Caco-2 (cell line): ENCODE results near the gene LRRC2. TPM values are rescaled to one million over a fixed set of nuclear protein-coding genes. Genes with fewer than 3 reads are reported as not detected.

Experiments used
- BruUV-seq: library from RNA; stranded (reverse); fragments of 400-500 nt; replicated peaks from 2 replicates; lab custom pipeline; 2021; lab: Mats Ljungman, UMichigan
- CTCF ChIA-PET: fragments of 300-600 bp; sonication (Branson Sonifier 250); formaldehyde crosslinking; loops from one replicate; lab custom pipeline; 2022; ENCODE audit warnings: antibody characterized with exemption; lab: Charles Lee
- POLR2A ChIA-PET: fragments of 300-600 bp; sonication (Branson Sonifier 250); formaldehyde crosslinking; loops from one replicate; lab custom pipeline; 2022; ENCODE audit warnings: antibody characterized with exemption; lab: Charles Lee
- DNase-seq, 2 experiments: peaks; one replicate each; pipeline versions ENCODE4 v3.0.0 to v3.0.0-alpha.2; 2020 to 2022
- H3K27me3 ChIP-seq: replicated peaks from 2 replicates; pipeline ENCODE4 v1.6.0; 2011; ENCODE audit warnings: low read length; ENCODE audit not compliant: control insufficient read depth, insufficient read depth
- H3K36me3 ChIP-seq: 2 replicates; pipeline ENCODE4 v1.5.1; 2011; ENCODE audit warnings: low read length; ENCODE audit not compliant: control insufficient read depth, insufficient read depth
- H3K4me1 ChIP-seq: fragments of 250-450 bp; sonication (Bioruptor Pico); 2 replicates; pipeline ENCODE4 v1.5.1; 2020; ENCODE audit warnings: mild to moderate bottlenecking
- H3K4me3 ChIP-seq: 2 replicates; pipeline ENCODE4 v1.5.1; 2011; ENCODE audit warnings: low read depth, mild to moderate bottlenecking, control low read depth, low read length
- H3K9me3 ChIP-seq: fragments of 250-450 bp; sonication (Bioruptor Pico); 2 replicates; pipeline ENCODE4 v1.5.1; 2020; ENCODE audit warnings: mild to moderate bottlenecking, moderate library complexity
- H3K27ac Mint-ChIP-seq: one replicate; pipeline ENCODE4 v1.8.0; 2022; ENCODE audit warnings: mixed read lengths; ENCODE audit not compliant: unreplicated experiment
- H3K27me3 Mint-ChIP-seq: one replicate; pipeline ENCODE4 v1.8.0; 2022; ENCODE audit warnings: mixed read lengths; ENCODE audit not compliant: insufficient read depth, unreplicated experiment
- H3K36me3 Mint-ChIP-seq: one replicate; pipeline ENCODE4 v1.8.0; 2022; ENCODE audit warnings: mild to moderate bottlenecking, mixed read lengths; ENCODE audit not compliant: insufficient read depth, unreplicated experiment
- H3K4me1 Mint-ChIP-seq: one replicate; pipeline ENCODE4 v1.8.0; 2022; ENCODE audit warnings: low read depth, mixed read lengths; ENCODE audit not compliant: unreplicated experiment
- H3K4me3 Mint-ChIP-seq: one replicate; pipeline ENCODE4 v1.8.0; 2022; ENCODE audit warnings: mild to moderate bottlenecking, moderate library complexity, mixed read lengths; ENCODE audit not compliant: unreplicated experiment
- H3K9me3 Mint-ChIP-seq: one replicate; pipeline ENCODE4 v1.8.0; 2022; ENCODE audit warnings: mixed read lengths; ENCODE audit not compliant: unreplicated experiment
- CTCF ChIP-seq, 2 experiments: fragments of 200-600 bp in 1 of 2; IDR thresholded peaks; 1 replicate in 1 of 2; 2 replicates in 1 of 2; pipeline versions ENCODE4 v1.5.1 to v1.8.0; 2011 to 2022; ENCODE audit warnings: antibody characterized with exemption in 1 of 2, control low read depth in 1 of 2, inconsistent platforms in 1 of 2, low read depth in 1 of 2, low read length in 1 of 2, mild to moderate bottlenecking in 1 of 2, moderate library complexity in 1 of 2; ENCODE audit not compliant: insufficient read depth in 1 of 2, severe bottlenecking in 1 of 2, unreplicated experiment in 1 of 2
- intact Hi-C: fragments of 100-400 bp; cut with micrococcal nuclease; formaldehyde crosslinking; loops from one replicate; pipeline ENCODE4 v1.10.0; 2022; ENCODE audit not compliant: unreplicated experiment
- total RNA-seq: library from RNA; stranded (reverse); gene quantifications from 2 replicates; pipeline ENCODE4 v1.2.3, GENCODE V29; 2022

LRRC2 gene
- total RNA-seq, 1 experiment from 2014 or later, result 0.27 TPM

- H3K9me3 ChIP-seq, result no peaks in the 10 kb centered on the region
- Mint-ChIP-seq H3K9me3 (no peaks in the 10 kb centered on the region), H3K27me3 (no peaks in the 10 kb centered on the region), H3K4me1 (no peaks in the 10 kb centered on the region), H3K36me3 (no peaks in the 10 kb centered on the region), H3K27ac (no peak overlapping the region), H3K4me3 (no peak overlapping the region)
- intact Hi-C loops, result no loop called here
- H3K4me1 ChIP-seq, result 0 out of 2 replicates have a peak, but pooled peaks cover 10% of the 10 kb centered on the region
- no peak for DNase-seq
- no TSS peak for BruUV-seq
- TF ChIP-seq CTCF (IDR thresholded peaks at IDR 0.05; ENCODE audit: insufficient read depth in 1 of 2, low read depth in 1 of 2, low read length in 1 of 2, severe bottlenecking in 1 of 2, unreplicated experiment in 1 of 2), result no peak
- POLR2A ChIA-PET, result no interaction called here
- H3K27me3 ChIP-seq, result no peaks in the 10 kb centered on the region; the same call in 1 of the 2 replicates
- no peak overlapping the region for H3K4me3 ChIP-seq
- H3K36me3 ChIP-seq, result no peaks in the 10 kb centered on the region
- CTCF ChIA-PET, result interaction anchor here (0.8 to 1.2 kb wide), 2 partner anchors 10 to 59 kb away, joined by 5 read pairs; no protein-coding TSS in a partner anchor
Observed at GRCh38 chr3:46498916-46499519, 67.1 kb downstream of the LRRC2 start.

DNA sequence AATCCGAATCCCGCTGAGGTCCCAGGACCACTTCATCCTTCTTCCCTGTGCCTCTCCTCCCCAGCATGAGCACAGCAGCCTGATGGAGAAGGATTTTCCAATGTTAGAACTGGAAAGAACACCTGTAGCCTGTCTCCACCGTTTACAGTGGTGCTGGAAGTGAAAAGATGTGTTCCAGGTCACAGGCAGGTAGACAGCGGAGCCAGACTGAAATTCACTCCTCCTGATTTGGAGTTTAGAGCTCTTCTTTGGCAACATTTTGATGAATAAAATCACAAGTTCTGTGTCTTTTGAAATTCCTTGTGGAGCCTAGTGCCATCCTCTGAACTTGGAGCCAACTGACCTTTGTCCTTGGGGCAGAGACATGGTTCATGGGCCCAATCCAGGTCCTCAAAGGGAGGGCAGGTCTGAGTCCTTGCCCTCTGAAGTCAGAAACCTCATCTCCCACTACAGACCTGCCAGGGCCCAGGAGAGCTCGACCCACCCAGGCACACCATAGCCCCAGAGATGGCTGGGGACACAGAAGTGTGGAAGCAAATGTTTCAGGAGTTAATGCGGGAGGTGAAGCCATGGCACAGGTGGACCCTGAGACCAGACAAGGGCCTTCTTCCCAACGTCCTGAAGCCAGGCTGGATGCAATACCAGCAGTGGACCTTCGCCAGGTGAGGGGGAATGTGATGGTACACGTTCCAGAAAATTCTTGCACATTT, 68.4 kb downstream of the LRRC2 start, which contains the start of gene RTP3:
RTP3 (plus strand) TSS at position 421 of the 710 bp plus-strand sequence; CDS start at position 508, 87 bp downstream.
- intact Hi-C loops, result loop anchor here (2.0 kb wide), 1 partner anchor 61 kb away; no protein-coding TSS in a partner anchor
- no peaks in the 10 kb centered on the region for H3K36me3 ChIP-seq
- H3K9me3 Mint-ChIP-seq, result no peaks in the 10 kb centered on the region
- ChIA-PET CTCF (no interaction called here), POLR2A (no interaction called here)
- H3K27me3 Mint-ChIP-seq, result no peaks in the 10 kb centered on the region
- H3K36me3 Mint-ChIP-seq, result no peaks in the 10 kb centered on the region
- BruUV-seq, result no TSS peak
- H3K4me1 ChIP-seq, result 0 out of 2 replicates have a peak, but pooled peaks cover 10% of the 10 kb centered on the region
- no peaks in the 10 kb centered on the region for H3K9me3 ChIP-seq
- no peak for DNase-seq
- H3K4me1 Mint-ChIP-seq, result no peaks in the 10 kb centered on the region
- TF ChIP-seq CTCF (IDR thresholded peaks at IDR 0.05; ENCODE audit: insufficient read depth in 1 of 2, low read depth in 1 of 2, low read length in 1 of 2, severe bottlenecking in 1 of 2, unreplicated experiment in 1 of 2), result no peak
- no peak within 1 kb of the TSS for H3K4me3 ChIP-seq
- no peak within 1 kb of the TSS for H3K4me3 Mint-ChIP-seq
- no peaks in the 10 kb centered on the region; the same call in 1 of the 2 replicates for H3K27me3 ChIP-seq
- H3K27ac Mint-ChIP-seq, result no peak within 1 kb of the TSS

GRCh38 chr3:46496746-46497555, 69.2 kb downstream of the LRRC2 start:
- Histone ChIP-seq H3K9me3 (no peaks in the 10 kb centered on the region), H3K4me1 (0 out of 2 replicates have a peak, but pooled peaks cover 10% of the 10 kb centered on the region), H3K4me3 (no peak overlapping the region), H3K27me3 (no peaks in the 10 kb centered on the region; the same call in 1 of the 2 replicates), H3K36me3 (no peaks in the 10 kb centered on the region)
- no peaks in the 10 kb centered on the region for H3K27me3 Mint-ChIP-seq
- POLR2A ChIA-PET, result no interaction called here
- no peak overlapping the region for H3K4me3 Mint-ChIP-seq
- no peaks in the 10 kb centered on the region for H3K4me1 Mint-ChIP-seq
- no TSS peak for BruUV-seq
- intact Hi-C loops, result loop anchor here (2.0 kb wide), 1 partner anchor 62 kb away; no protein-coding TSS in a partner anchor
- peak in 1 of 2 experiments; percentile 18 for TF ChIP-seq CTCF (IDR thresholded peaks at IDR 0.05; ENCODE audit: insufficient read depth in 1 of 2, low read depth in 1 of 2, low read length in 1 of 2, severe bottlenecking in 1 of 2, unreplicated experiment in 1 of 2)
- DNase-seq, result peak in 1 of 2 experiments; percentile 15
- no peaks in the 10 kb centered on the region for H3K36me3 Mint-ChIP-seq
- no peak overlapping the region for H3K27ac Mint-ChIP-seq
- CTCF ChIA-PET, result interaction anchor here (0.6 to 2.0 kb wide), 3 partner anchors 8 to 349 kb away, joined by 3 to 16 read pairs (median 3); no protein-coding TSS in a partner anchor
- H3K9me3 Mint-ChIP-seq, result no peaks in the 10 kb centered on the region
